SK-N-MC (cell line): Measurements from ENCODE around the gene DCN.

Experiments
- EZH2 ChIP-seq: fragments of 200-600 bp; sonication (generic); IDR thresholded peaks from one replicate; pipeline ENCODE4 v1.6.1; 2017; ENCODE audit warnings: antibody characterized with exemption
- POLR2AphosphoS5 ChIP-seq: IDR thresholded peaks from 2 replicates; pipeline ENCODE4 v1.6.1; 2012; ENCODE audit warnings: mild to moderate bottlenecking, low read depth, low read length, borderline replicate concordance

DNA sequence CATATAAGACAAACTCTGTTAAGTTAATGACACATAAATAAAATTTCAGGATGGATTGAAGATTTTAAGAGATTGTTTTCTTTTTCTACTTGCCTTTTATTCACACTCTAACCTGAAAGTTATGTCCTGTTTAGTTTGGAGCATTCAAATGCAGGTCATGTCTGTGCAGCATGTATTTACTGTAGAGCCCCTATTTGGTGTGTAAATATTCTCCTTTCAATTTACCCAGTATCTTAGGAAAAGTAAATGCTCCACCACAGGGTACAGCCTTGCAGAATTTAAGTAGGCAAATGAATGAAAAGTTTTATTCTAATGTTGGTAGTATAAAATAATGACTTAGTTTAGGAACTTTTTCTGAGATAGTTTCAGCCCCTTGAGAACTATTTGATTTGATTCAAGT lies 6.2 kb upstream of the DCN start:
- TF ChIP-seq EZH2 (no peak), POLR2AphosphoS5 (no peak)
